ENCODE measurements around the gene ATP5ME. TPM values are rescaled to one million over a fixed set of nuclear protein-coding genes. Genes with fewer than 3 reads are reported as not detected.

The ATP5ME gene
- polyA plus RNA-seq, 3 donors, result 163 to 397 (median 367) TPM

DNA sequence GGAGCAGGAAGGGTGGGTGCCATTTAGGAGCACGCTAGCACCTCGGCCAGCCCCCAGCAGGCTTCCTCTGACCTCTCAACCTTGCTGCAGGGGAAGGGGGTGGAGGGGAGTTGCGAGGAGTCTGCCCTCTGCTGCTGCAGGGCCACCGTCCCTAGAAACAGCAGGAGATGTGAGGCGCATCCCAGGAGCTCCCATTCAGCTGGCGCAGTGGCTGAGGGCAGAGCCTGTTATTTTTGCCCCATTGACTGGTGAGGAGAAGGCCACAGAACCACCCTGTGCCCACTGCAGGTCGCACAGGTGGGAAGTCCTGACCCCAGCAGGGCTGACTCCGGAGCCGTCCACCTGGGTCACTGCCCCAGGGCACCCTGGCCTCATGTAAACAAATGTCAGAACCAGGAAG lies 40.7 kb downstream of the ATP5ME start:
- Histone ChIP-seq H3K9ac (ENCODE audit: insufficient read depth, low read length, poor library complexity, severe bottlenecking) (no peak overlapping the region), H3K4me3 (replicated peaks in 1 of 3; ENCODE audit: low read depth in 2 of 3, low read length in 3 of 3) (no peak overlapping the region), H3K79me2 (ENCODE audit: insufficient read depth, low read length) (no peaks in the 10 kb centered on the region), H3K4me1 (ENCODE audit: control insufficient read depth in 1 of 2, insufficient read depth in 2 of 2, low read length in 2 of 2) (no peaks in the 10 kb centered on the region), H3K9me3 (replicated peaks in 1 of 2; ENCODE audit: control insufficient read depth in 1 of 2, insufficient read depth in 1 of 2, low read length in 2 of 2) (peaks cover 17 to 20% of the 10 kb centered on the region in 2 donors), H3K27ac (ENCODE audit: low read depth in 1 of 2, low read length in 2 of 2) (no peak overlapping the region), H3K4me2 (replicated peaks; ENCODE audit: extremely low read depth, low read length, poor library complexity, severe bottlenecking) (no peak overlapping the region), H4K20me1 (ENCODE audit: insufficient read depth, low read length) (no peaks in the 10 kb centered on the region), H2AFZ (ENCODE audit: insufficient read depth, low read depth, low read length, poor library complexity, severe bottlenecking) (no peak overlapping the region), H3K27me3 (ENCODE audit: control insufficient read depth in 2 of 2, insufficient read depth in 2 of 2, low read length in 2 of 2) (no peaks in the 10 kb centered on the region), H3K36me3 (replicated peaks in 1 of 2; ENCODE audit: control insufficient read depth in 1 of 2, insufficient read depth in 2 of 2, low read length in 2 of 2) (no peaks in the 10 kb centered on the region)
- DNase-seq, result no peak
- H3K36me3 Mint-ChIP-seq, result no peaks in the 10 kb centered on the region
- no peak overlapping the region for H3K4me3 Mint-ChIP-seq
- no peak overlapping the region for H3K27ac Mint-ChIP-seq
- TF ChIP-seq, protein P1, sequence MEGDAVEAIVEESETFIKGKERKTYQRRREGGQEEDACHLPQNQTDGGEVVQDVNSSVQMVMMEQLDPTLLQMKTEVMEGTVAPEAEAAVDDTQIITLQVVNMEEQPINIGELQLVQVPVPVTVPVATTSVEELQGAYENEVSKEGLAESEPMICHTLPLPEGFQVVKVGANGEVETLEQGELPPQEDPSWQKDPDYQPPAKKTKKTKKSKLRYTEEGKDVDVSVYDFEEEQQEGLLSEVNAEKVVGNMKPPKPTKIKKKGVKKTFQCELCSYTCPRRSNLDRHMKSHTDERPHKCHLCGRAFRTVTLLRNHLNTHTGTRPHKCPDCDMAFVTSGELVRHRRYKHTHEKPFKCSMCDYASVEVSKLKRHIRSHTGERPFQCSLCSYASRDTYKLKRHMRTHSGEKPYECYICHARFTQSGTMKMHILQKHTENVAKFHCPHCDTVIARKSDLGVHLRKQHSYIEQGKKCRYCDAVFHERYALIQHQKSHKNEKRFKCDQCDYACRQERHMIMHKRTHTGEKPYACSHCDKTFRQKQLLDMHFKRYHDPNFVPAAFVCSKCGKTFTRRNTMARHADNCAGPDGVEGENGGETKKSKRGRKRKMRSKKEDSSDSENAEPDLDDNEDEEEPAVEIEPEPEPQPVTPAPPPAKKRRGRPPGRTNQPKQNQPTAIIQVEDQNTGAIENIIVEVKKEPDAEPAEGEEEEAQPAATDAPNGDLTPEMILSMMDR (IDR thresholded peaks at IDR 0.05), result no peak
- peaks cover 15 to 42% (median 24%) of the 10 kb centered on the region in 7 donors for H3K9me3 Mint-ChIP-seq
- WGBS (ENCODE audit: insufficient coverage), result 74% methylated on average over 8 of the region's 9 CpGs
- H3K4me1 Mint-ChIP-seq, result no peaks in the 10 kb centered on the region
- H3K27me3 Mint-ChIP-seq (ENCODE audit: low read depth in 3 of 3), result peaks cover 9 to 13% (median 10%) of the 10 kb centered on the region in 3 donors
- intact Hi-C loops (cut with micrococcal nuclease), result no loop called here

DNA sequence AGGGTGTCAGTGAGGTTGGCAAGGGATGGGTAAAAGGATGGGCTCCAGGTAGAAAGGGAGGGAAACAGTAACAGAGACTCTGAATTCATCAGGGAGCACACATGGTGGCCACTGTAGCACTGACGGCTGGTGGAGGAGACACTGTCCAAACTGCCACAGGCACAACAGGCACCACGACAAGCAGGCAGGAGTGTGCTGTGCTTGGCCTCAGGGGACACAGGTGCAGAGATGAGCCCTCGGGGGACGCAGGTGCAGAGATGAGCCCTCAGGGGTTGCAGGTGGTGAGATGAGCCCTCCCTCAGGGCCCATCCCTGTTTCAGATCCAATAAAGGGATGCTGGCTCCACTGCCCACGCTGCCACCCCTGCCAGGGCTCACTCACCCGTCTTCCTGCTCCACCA lies 41.1 kb downstream of the ATP5ME start:
- Histone ChIP-seq H3K27ac (ENCODE audit: low read depth in 1 of 2, low read length in 2 of 2) (no peak overlapping the region), H3K9ac (ENCODE audit: insufficient read depth, low read length, poor library complexity, severe bottlenecking) (no peak overlapping the region), H3K4me2 (replicated peaks; ENCODE audit: extremely low read depth, low read length, poor library complexity, severe bottlenecking) (no peak overlapping the region), H4K20me1 (ENCODE audit: insufficient read depth, low read length) (no peaks in the 10 kb centered on the region), H3K4me3 (replicated peaks in 1 of 3; ENCODE audit: low read depth in 2 of 3, low read length in 3 of 3) (no peak overlapping the region), H3K4me1 (ENCODE audit: control insufficient read depth in 1 of 2, insufficient read depth in 2 of 2, low read length in 2 of 2) (no peaks in the 10 kb centered on the region), H3K27me3 (ENCODE audit: control insufficient read depth in 2 of 2, insufficient read depth in 2 of 2, low read length in 2 of 2) (no peaks in the 10 kb centered on the region), H3K9me3 (replicated peaks in 1 of 2; ENCODE audit: control insufficient read depth in 1 of 2, insufficient read depth in 1 of 2, low read length in 2 of 2) (peaks cover 17 to 20% of the 10 kb centered on the region in 2 donors), H3K79me2 (ENCODE audit: insufficient read depth, low read length) (no peaks in the 10 kb centered on the region), H2AFZ (ENCODE audit: insufficient read depth, low read depth, low read length, poor library complexity, severe bottlenecking) (no peak overlapping the region), H3K36me3 (replicated peaks in 1 of 2; ENCODE audit: control insufficient read depth in 1 of 2, insufficient read depth in 2 of 2, low read length in 2 of 2) (no peaks in the 10 kb centered on the region)
- no peak for DNase-seq
- H3K4me3 Mint-ChIP-seq, result no peak overlapping the region
- intact Hi-C loops (cut with micrococcal nuclease), result no loop called here
- no peak overlapping the region for H3K27ac Mint-ChIP-seq
- peaks cover 8 to 11% (median 9%) of the 10 kb centered on the region in 3 donors for H3K27me3 Mint-ChIP-seq (ENCODE audit: low read depth in 3 of 3)
- no peaks in the 10 kb centered on the region for H3K36me3 Mint-ChIP-seq
- H3K9me3 Mint-ChIP-seq, result peaks cover 15 to 42% (median 24%) of the 10 kb centered on the region in 7 donors
- H3K4me1 Mint-ChIP-seq, result no peaks in the 10 kb centered on the region
- TF ChIP-seq, protein P1 (IDR thresholded peaks at IDR 0.05), result no peak
- 90% methylated on average over 5 of the region's 6 CpGs for WGBS (ENCODE audit: insufficient coverage)
